HG03175 (cell line): ENCODE data around the gene FRMD3.

ENCODE experiments used
- ATAC-seq: cut with Tn5 transposase; IDR thresholded peaks from one replicate; pipeline ENCODE4 v1.9.1; 2021; ENCODE audit warnings: mild to moderate bottlenecking, moderate library complexity; ENCODE audit not compliant: unreplicated experiment

Gene FRMD3

DNA sequence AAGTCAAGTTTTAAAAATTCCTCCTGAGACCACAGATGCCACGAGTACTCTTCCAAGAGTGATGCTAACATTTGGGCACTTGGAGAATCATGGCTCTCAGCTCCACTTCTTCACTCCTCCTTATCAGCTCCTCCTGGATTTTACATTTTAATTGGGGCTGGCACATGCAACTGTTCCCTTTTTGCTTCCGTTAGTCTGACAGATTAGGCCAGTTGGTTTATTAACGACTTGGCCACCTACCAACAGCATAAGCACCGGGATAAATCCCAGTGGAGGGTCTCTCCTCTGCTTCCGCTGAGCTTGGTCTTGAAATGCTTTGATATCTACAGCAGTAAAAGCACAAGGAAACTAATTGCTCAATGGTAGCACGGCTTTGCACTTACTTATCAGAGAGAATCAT lies 340.6 kb downstream of the FRMD3 start:
- ATAC-seq: no peak

DNA sequence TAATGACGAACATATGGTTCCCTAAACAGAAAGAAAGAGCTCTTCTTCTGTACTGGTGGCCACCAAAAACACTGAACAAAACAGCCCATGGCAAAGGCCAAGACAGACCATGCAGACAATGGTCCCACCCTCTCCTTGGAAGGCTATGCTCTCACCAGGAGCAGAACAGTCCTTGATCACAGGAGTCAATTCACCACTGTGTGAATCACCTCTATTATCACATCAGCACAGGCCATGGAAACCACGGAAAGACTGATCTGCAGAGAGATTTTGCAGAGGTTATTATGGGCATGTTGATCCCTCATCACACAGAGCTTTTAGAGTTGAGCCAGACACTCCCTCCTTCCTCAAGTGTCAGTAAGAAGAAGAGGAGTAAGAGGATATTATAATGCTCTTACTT lies 341.3 kb downstream of the FRMD3 start:
- ATAC-seq: no peak
